ENCODE data around the gene TP53RK.

The TP53RK gene

DNA sequence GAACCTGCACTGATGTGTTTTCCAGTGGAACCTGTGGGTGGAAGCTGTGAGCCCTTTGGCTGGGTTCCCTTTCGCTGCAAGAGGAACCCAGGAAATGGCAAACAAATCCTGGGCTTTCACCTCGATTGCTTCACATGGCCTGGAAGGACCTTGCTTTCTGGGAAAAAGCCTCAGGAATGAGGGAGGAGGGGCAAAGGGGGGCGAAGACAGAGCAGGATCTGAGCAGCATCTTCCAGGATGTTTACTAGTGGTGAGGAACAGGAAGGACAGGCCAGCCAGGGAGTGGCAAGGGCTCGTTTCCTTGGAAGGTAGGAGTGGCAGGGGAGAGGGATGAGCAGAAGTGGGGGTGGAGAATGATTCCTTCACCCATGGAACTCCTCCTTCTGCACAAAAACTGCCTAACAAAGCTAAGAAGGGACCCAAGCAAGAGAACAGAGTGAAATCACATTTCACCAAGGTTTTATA, 26.1 kb upstream of the TP53RK start:
- Histone ChIP-seq H3K4me3 (ENCODE audit: low read depth, low read length) (no peak overlapping the region), H3K4me1 (ENCODE audit: control insufficient read depth, insufficient read depth, low read length) (no peaks in the 10 kb centered on the region), H3K27ac (ENCODE audit: extremely low read depth, low read depth, low read length) (no peak overlapping the region), H3K36me3 (ENCODE audit: control insufficient read depth in 2 of 2, insufficient read depth in 1 of 2, low read length in 2 of 2) (no peaks in the 10 kb centered on the region), H3K9me3 (ENCODE audit: control insufficient read depth, insufficient read depth, low read depth, low read length) (no peaks in the 10 kb centered on the region)
- TF ChIP-seq ZNF571 (tag by site-specific recombination; IDR thresholded peaks at IDR 0.05) (no peak), ZNF221 (tag by site-specific recombination; IDR thresholded peaks at IDR 0.05; ENCODE audit: borderline replicate concordance) (no peak), ZFHX2 (tag by site-specific recombination; conservative IDR thresholded peaks at IDR 0.05) (no peak), ZNF175 (tag by site-specific recombination; IDR thresholded peaks at IDR 0.05) (no peak)
- ChIA-PET CTCF (no interaction called here), POLR2A (interaction anchor here (1.5 kb wide), 1 partner anchor 26 kb away, joined by 6 read pairs; the partner anchor contains the start of gene TP53RK)

DNA sequence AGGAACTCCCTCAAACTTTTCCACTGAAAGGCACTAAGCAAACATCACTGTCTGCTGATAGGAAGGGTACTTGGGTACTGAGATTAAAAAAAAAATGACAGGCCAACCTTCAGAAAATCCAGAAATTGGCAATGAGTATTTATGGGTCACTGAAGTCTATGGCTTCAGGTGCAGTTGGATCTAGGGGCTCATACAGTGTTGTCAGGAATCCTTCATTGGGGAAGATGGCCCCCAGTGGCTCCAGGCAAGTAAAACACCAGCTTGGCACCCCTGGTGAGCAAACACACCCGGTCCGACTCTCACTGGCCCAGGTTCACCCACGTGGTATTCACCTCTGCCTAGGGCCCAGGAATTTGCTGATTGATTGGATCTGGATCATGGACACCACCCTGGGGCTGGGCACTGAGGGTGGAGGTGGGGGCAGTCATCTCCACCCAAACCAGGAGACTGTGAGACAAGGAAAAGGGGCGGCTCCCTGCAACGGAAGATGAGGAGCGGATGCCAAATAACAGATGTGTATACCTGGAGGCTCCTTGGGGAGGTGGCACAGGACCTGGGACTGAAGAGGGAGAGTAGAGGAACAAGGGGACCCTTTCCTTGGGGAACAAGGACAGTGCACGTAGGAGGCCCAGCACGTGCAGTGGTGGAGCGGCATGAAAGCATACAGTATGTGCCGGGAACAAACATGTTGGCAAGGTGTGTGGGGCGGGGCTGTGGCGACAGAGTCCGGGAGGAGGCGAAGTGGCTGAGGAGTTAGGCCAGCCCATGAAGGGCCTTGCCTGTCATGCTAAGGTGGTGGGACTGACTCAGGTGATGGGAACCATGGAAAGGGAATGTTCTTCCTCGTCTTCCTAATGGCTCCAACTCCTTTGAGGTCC, 25.0 kb upstream of the TP53RK start:
- H3K4me3 ChIP-seq (ENCODE audit: low read depth, low read length), result no peak overlapping the region
- H3K9me3 ChIP-seq (ENCODE audit: control insufficient read depth, insufficient read depth, low read depth, low read length), result no peaks in the 10 kb centered on the region
- no peak for TF ChIP-seq ZNF560 (tag by site-specific recombination; IDR thresholded peaks at IDR 0.05; ENCODE audit: borderline replicate concordance)
- no peak for TF ChIP-seq ZNF558 (tag by site-specific recombination; IDR thresholded peaks at IDR 0.05)
- no peak for TF ChIP-seq ZNF223 (tag by site-specific recombination; IDR thresholded peaks at IDR 0.05)
- TF ChIP-seq, protein P1, sequence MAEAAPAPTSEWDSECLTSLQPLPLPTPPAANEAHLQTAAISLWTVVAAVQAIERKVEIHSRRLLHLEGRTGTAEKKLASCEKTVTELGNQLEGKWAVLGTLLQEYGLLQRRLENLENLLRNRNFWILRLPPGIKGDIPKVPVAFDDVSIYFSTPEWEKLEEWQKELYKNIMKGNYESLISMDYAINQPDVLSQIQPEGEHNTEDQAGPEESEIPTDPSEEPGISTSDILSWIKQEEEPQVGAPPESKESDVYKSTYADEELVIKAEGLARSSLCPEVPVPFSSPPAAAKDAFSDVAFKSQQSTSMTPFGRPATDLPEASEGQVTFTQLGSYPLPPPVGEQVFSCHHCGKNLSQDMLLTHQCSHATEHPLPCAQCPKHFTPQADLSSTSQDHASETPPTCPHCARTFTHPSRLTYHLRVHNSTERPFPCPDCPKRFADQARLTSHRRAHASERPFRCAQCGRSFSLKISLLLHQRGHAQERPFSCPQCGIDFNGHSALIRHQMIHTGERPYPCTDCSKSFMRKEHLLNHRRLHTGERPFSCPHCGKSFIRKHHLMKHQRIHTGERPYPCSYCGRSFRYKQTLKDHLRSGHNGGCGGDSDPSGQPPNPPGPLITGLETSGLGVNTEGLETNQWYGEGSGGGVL (tag by site-specific recombination; IDR thresholded peaks at IDR 0.05), result no peak
- no peak for TF ChIP-seq HIC1 (tag by site-specific recombination; IDR thresholded peaks at IDR 0.05)
- TF ChIP-seq ZSCAN16 (tag by site-specific recombination; IDR thresholded peaks at IDR 0.05), result no peak
- no peak for TF ChIP-seq TCF7L2 (IDR thresholded peaks at IDR 0.05; ENCODE audit: borderline replicate concordance, low read depth, low read length)
- no peak for TF ChIP-seq ZNF18 (tag by site-specific recombination; IDR thresholded peaks at IDR 0.05)
- 0 out of 2 replicates have a peak, but pooled peaks have one; percentile 19 for TF ChIP-seq KLF1 (tag by site-specific recombination; IDR thresholded peaks at IDR 0.05)
- H3K36me3 ChIP-seq (ENCODE audit: control insufficient read depth in 2 of 2, insufficient read depth in 1 of 2, low read length in 2 of 2), result no peaks in the 10 kb centered on the region
- POLR2A ChIA-PET, result no interaction called here
- CTCF ChIA-PET, result no interaction called here
- H3K27ac ChIP-seq (ENCODE audit: extremely low read depth, low read depth, low read length), result no peak overlapping the region
- H3K4me1 ChIP-seq (ENCODE audit: control insufficient read depth, insufficient read depth, low read length), result no peaks in the 10 kb centered on the region

- Histone ChIP-seq H3K4me1 (ENCODE audit: control insufficient read depth, insufficient read depth, low read length) (no peaks in the 10 kb centered on the region), H3K36me3 (ENCODE audit: control insufficient read depth in 2 of 2, insufficient read depth in 1 of 2, low read length in 2 of 2) (no peaks in the 10 kb centered on the region), H3K27ac (ENCODE audit: extremely low read depth, low read depth, low read length) (no peak overlapping the region), H3K4me3 (ENCODE audit: low read depth, low read length) (no peak overlapping the region), H3K9me3 (ENCODE audit: control insufficient read depth, insufficient read depth, low read depth, low read length) (no peaks in the 10 kb centered on the region)
- POLR2A ChIA-PET, result no interaction called here
- CTCF ChIA-PET, result no interaction called here
- TF ChIP-seq ZBTB7A (tag by site-specific recombination; IDR thresholded peaks at IDR 0.05; ENCODE audit: low read depth), result no peak
- no peak for TF ChIP-seq ZBTB48 (tag by site-specific recombination; IDR thresholded peaks at IDR 0.05)
- TF ChIP-seq, protein P2, sequence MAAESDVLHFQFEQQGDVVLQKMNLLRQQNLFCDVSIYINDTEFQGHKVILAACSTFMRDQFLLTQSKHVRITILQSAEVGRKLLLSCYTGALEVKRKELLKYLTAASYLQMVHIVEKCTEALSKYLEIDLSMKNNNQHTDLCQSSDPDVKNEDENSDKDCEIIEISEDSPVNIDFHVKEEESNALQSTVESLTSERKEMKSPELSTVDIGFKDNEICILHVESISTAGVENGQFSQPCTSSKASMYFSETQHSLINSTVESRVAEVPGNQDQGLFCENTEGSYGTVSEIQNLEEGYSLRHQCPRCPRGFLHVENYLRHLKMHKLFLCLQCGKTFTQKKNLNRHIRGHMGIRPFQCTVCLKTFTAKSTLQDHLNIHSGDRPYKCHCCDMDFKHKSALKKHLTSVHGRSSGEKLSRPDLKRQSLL (tag by site-specific recombination; IDR thresholded peaks at IDR 0.05), result no peak
- no peak for TF ChIP-seq ZNF548 (tag by site-specific recombination; IDR thresholded peaks at IDR 0.05)
Measured at GRCh38 chr20:46712056-46712636, 22.9 kb upstream of the TP53RK start.
